Lower leg skin (tissue), 4 donors: ENCODE results near the gene GPR84. TPM values are rescaled to one million over a fixed set of nuclear protein-coding genes. Genes with fewer than 3 reads are reported as not detected.

ENCODE experiments used
- DNase-seq, 2 donors: peaks; one replicate each; pipeline ENCODE4 v3.0.0-alpha.2; 2019; ENCODE audit warnings: low spot score in 2 of 2
- H3K4me3 ChIP-seq: fragments of 200-600 bp; sonication (generic); 2 replicates; pipeline ENCODE4 v1.5.1; 2017; ENCODE audit warnings: mild to moderate bottlenecking, low read depth; ENCODE audit not compliant: poor library complexity, severe bottlenecking
- CTCF ChIP-seq, 3 donors: fragments of 450-650 bp; IDR thresholded peaks; one replicate each; pipeline ENCODE4 v1.5.1; 2016; ENCODE audit warnings: antibody characterized with exemption in 3 of 3, mild to moderate bottlenecking in 3 of 3, moderate library complexity in 2 of 3
- POLR2A ChIP-seq, 2 donors: fragments of 450-650 bp; IDR thresholded peaks; one replicate each; pipeline ENCODE4 v1.6.1; 2016 to 2017; ENCODE audit warnings: antibody characterized with exemption in 2 of 2, mild to moderate bottlenecking in 1 of 2, moderate library complexity in 1 of 2
- WGBS, 2 donors: methylation state at CpG; one replicate each; pipeline ENCODE4 v1.1.5; 2018; 5-methylcytosine and 5-hydroxymethylcytosine counted together
- intact Hi-C: fragments of 100-400 bp; cut with DNase I; formaldehyde crosslinking; loops from one replicate; pipeline ENCODE4 v1.15.0; 2023; ENCODE audit warnings: low total_unique reads
- total RNA-seq, 4 donors: library from RNA; depleted of rRNA; stranded (reverse); fragments of >200 nt; gene quantifications; one replicate each; pipeline ENCODE4 v1.1.0, GENCODE V29; 2016

The GPR84 gene
- total RNA-seq, 4 donors from 2014 or later: 0.42 TPM; not detected in 3

- no peak for DNase-seq
- no peak for TF ChIP-seq CTCF (IDR thresholded peaks at IDR 0.05)
- no peak for TF ChIP-seq POLR2A (IDR thresholded peaks at IDR 0.05)
- no peak overlapping the region for H3K4me3 ChIP-seq
- intact Hi-C loops: no loop called here
- WGBS, 2 donors: 91 to 92% methylated on average over 4 of the region's 4 CpGs
These were observed 16.9 kb upstream of the GPR84 start for GRCh38 chr12:54381136-54381535.

GRCh38 chr12:54379398-54380201 lies 15.3 kb upstream of the GPR84 start:
- intact Hi-C loops: no loop called here
- WGBS, 2 donors: 17 to 18% methylated on average over 19 of the region's 19 CpGs
- DNase-seq: peak; percentile 86 to 98

GRCh38 chr12:54378796-54379397 lies 14.6 kb upstream of the GPR84 start:
- DNase-seq: peak in 1 of 2 donors; percentile 94
- TF ChIP-seq POLR2A (IDR thresholded peaks at IDR 0.05): no peak
- TF ChIP-seq CTCF (IDR thresholded peaks at IDR 0.05): no peak
- intact Hi-C loops: no loop called here
- peak overlapping the region; percentile 21 for H3K4me3 ChIP-seq
- WGBS, 2 donors: 9 to 36% methylated on average over 32 to 37 of the region's 49 CpGs

More at GRCh38 chr12:54379398-54380201, 15.3 kb upstream of the GPR84 start:
- TF ChIP-seq POLR2A (IDR thresholded peaks at IDR 0.05) (no peak), CTCF (IDR thresholded peaks at IDR 0.05) (peak in 2 of 3 donors; percentile 6 to 99)
- no peak overlapping the region for H3K4me3 ChIP-seq

GRCh38 chr12:54377797-54378515 lies 13.7 kb upstream of the GPR84 start:
- no peak for TF ChIP-seq CTCF (IDR thresholded peaks at IDR 0.05)
- no peak for TF ChIP-seq POLR2A (IDR thresholded peaks at IDR 0.05)
- 73 to 77% methylated on average over 5 to 6 of the region's 6 CpGs for WGBS, 2 donors
- peak in 1 of 2 donors; percentile 82 for DNase-seq
- H3K4me3 ChIP-seq: no peak overlapping the region
- intact Hi-C loops: no loop called here

GRCh38 chr12:54377007-54377406 lies 12.7 kb upstream of the GPR84 start:
- no peak overlapping the region for H3K4me3 ChIP-seq
- intact Hi-C loops: no loop called here
- TF ChIP-seq CTCF (IDR thresholded peaks at IDR 0.05) (no peak), POLR2A (IDR thresholded peaks at IDR 0.05) (no peak)
- WGBS, 2 donors: 54 to 59% methylated on average over 2 of the region's 2 CpGs
- peak in 1 of 2 donors; percentile 85 for DNase-seq
